SK-N-SH treated with all-trans-retinoic acid at 6 μM for 48 hours (cell line): ENCODE results near the gene GRIP1.

Experiments used
- ATAC-seq: fragments of 200-7000 bp; cut with Tn5 transposase; 3 replicates; pipeline ENCODE4 v1.9.1; 2020; ENCODE audit warnings: mild to moderate bottlenecking, moderate library complexity
- ARNTL ChIP-seq: fragments of 450-650 bp; formaldehyde crosslinking; IDR thresholded peaks from 2 replicates; pipeline ENCODE4 v1.5.0; 2020; ENCODE audit warnings: low read depth, mild to moderate bottlenecking, moderate library complexity, borderline replicate concordance
- BACH2 ChIP-seq: fragments of 250-450 bp; sonication (Bioruptor Pico); IDR thresholded peaks from 2 replicates; pipeline ENCODE4 v1.9.0; 2021; ENCODE audit warnings: mild to moderate bottlenecking, borderline replicate concordance
- CSDC2 ChIP-seq: fragments of 250-450 bp; sonication (Bioruptor Pico); IDR thresholded peaks from 2 replicates; pipeline ENCODE4 v1.5.0; 2020; ENCODE audit warnings: mild to moderate bottlenecking, moderate library complexity
- ISL1 ChIP-seq: fragments of 250-450 bp; sonication (Bioruptor Pico); IDR thresholded peaks from 2 replicates; pipeline ENCODE4 v2.1.2; 2022; ENCODE audit warnings: mild to moderate bottlenecking, moderate library complexity
- OSR1 ChIP-seq: fragments of 250-450 bp; sonication (Bioruptor Pico); IDR thresholded peaks from 2 replicates; pipeline ENCODE4 v1.8.0; 2022; ENCODE audit warnings: moderate library complexity, mild to moderate bottlenecking, inconsistent platforms
- RARB ChIP-seq: fragments of 250-450 bp; sonication (Bioruptor Pico); IDR thresholded peaks from 2 replicates; pipeline ENCODE4 v1.8.0; 2021; ENCODE audit warnings: mild to moderate bottlenecking, moderate library complexity
- SNAI2 ChIP-seq: fragments of 250-450 bp; sonication (Bioruptor Pico); IDR thresholded peaks from 2 replicates; pipeline ENCODE4 v1.5.0; 2020; ENCODE audit warnings: mild to moderate bottlenecking, moderate library complexity
- TCF4 ChIP-seq: fragments of 250-450 bp; sonication (Bioruptor Pico); IDR thresholded peaks from 2 replicates; pipeline ENCODE4 v1.8.0; 2021; ENCODE audit warnings: mild to moderate bottlenecking, moderate library complexity, borderline replicate concordance
- TOX ChIP-seq: fragments of 250-450 bp; sonication (Bioruptor Pico); IDR thresholded peaks from 2 replicates; pipeline ENCODE4 v1.8.0; 2021; ENCODE audit warnings: mild to moderate bottlenecking, moderate library complexity, borderline replicate concordance
- ZC3H10 ChIP-seq: fragments of 250-450 bp; sonication (Bioruptor Pico); IDR thresholded peaks from 2 replicates; pipeline ENCODE4 v1.5.1; 2021; ENCODE audit warnings: mild to moderate bottlenecking, moderate library complexity
- ZFP3 ChIP-seq: fragments of 250-450 bp; sonication (Bioruptor Pico); IDR thresholded peaks from 2 replicates; pipeline ENCODE4 v1.5.0; 2020; ENCODE audit warnings: mild to moderate bottlenecking, moderate library complexity
- ZNF565 ChIP-seq: fragments of 450-650 bp; formaldehyde crosslinking; conservative IDR thresholded peaks from 2 replicates; pipeline ENCODE4 v1.5.0; 2020; ENCODE audit warnings: low read depth, mild to moderate bottlenecking, moderate library complexity
- ZNF8 ChIP-seq: fragments of 450-650 bp; formaldehyde crosslinking; IDR thresholded peaks from 2 replicates; pipeline ENCODE4 v1.5.0; 2020; ENCODE audit warnings: mild to moderate bottlenecking, moderate library complexity
- TF ChIP-seq, protein P1 (sequence below): fragments of 250-450 bp; sonication (Bioruptor Pico); IDR thresholded peaks from 2 replicates; pipeline ENCODE4 v1.5.0; 2020; ENCODE audit warnings: mild to moderate bottlenecking, moderate library complexity
- TF ChIP-seq, protein P2 (sequence below): fragments of 250-450 bp; sonication (Bioruptor Pico); IDR thresholded peaks from 2 replicates; pipeline ENCODE4 v1.5.1; 2021; ENCODE audit warnings: mild to moderate bottlenecking, moderate library complexity
- TF ChIP-seq, protein P3 (sequence below): fragments of 250-450 bp; sonication (Bioruptor Pico); IDR thresholded peaks from 2 replicates; pipeline ENCODE4 v1.8.0; 2020; ENCODE audit warnings: mild to moderate bottlenecking, moderate library complexity, borderline replicate concordance

GRIP1 gene

DNA sequence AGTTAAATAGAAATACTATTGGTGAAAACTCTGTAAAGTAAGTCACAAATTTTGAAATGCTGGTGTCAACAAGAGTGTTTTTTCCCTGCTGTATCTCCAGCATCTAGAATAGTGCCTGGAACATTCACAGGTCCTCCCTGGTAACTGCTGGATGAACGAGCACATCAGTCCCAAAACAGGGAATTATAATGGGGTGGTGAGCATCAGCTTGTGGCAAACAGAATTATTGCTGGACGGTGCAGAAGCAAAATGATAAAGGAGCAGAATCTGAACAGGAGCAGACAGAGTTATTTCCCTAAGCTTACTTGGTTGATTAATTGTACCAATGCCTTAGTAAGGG lies 129.9 kb downstream of the GRIP1 start (continued):
- TF ChIP-seq, protein P1, sequence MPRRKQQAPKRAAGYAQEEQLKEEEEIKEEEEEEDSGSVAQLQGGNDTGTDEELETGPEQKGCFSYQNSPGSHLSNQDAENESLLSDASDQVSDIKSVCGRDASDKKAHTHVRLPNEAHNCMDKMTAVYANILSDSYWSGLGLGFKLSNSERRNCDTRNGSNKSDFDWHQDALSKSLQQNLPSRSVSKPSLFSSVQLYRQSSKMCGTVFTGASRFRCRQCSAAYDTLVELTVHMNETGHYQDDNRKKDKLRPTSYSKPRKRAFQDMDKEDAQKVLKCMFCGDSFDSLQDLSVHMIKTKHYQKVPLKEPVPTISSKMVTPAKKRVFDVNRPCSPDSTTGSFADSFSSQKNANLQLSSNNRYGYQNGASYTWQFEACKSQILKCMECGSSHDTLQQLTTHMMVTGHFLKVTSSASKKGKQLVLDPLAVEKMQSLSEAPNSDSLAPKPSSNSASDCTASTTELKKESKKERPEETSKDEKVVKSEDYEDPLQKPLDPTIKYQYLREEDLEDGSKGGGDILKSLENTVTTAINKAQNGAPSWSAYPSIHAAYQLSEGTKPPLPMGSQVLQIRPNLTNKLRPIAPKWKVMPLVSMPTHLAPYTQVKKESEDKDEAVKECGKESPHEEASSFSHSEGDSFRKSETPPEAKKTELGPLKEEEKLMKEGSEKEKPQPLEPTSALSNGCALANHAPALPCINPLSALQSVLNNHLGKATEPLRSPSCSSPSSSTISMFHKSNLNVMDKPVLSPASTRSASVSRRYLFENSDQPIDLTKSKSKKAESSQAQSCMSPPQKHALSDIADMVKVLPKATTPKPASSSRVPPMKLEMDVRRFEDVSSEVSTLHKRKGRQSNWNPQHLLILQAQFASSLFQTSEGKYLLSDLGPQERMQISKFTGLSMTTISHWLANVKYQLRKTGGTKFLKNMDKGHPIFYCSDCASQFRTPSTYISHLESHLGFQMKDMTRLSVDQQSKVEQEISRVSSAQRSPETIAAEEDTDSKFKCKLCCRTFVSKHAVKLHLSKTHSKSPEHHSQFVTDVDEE (CRISPR knock-in tag) = no peak

DNA sequence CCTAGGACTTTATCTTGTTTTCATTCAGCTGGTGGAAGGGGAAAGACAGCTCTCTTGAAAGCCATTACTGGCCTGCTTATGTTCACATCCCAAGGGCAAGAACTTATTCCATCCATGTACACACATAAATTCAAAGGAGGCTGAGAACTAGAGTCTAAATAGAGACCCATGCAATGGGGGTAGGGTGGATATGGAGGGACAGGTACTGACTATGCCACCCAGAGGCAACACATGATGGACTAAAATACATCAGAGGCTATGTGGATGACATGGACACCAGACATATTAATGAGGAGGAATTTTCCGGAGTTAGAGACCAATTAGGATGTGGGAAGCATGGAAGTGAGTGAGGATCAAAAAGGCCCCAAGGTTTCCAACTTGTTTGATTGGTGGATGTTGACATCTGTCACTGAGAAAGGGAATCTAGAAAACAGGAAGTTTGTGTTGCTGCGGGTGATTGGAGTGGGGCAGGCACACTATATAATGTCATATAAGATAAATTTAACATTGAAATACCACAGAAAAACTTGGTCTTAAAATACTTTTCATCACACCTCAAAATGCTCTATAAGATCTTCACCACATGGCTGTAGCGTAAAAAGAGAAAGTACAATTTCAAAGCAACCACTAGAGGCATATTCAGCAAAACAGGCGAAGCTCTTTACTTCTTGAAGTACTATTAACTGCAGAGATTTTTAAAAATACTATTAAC lies 130.4 kb downstream of the GRIP1 start:
- ATAC-seq = peak; percentile 68
- no peak for TF ChIP-seq RARB
- TF ChIP-seq, protein P1 (CRISPR knock-in tag) = no peak
- no peak for TF ChIP-seq SNAI2
- no peak for TF ChIP-seq TOX (CRISPR knock-in tag)
- no peak for TF ChIP-seq BACH2
- TF ChIP-seq TCF4 (CRISPR knock-in tag) = no peak

DNA sequence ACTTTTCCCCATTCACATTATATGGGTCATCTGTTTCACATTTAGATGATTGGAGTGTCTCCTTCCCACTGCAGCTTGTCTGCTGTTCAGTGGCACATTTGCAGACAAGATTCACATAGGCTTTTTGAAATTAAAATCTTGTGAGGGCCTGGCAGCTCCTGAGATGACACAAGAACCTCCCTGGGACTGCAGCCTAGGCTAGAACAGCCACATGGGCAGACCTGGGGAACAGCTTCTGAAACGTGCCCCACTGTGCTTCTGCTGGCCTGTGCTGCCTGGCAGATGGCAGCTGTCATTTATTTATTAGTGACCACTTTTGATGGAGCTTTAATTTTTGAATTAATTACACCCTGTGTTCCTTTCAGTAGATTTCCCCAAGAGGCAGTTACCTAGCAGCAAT lies 137.4 kb downstream of the GRIP1 start:
- TF ChIP-seq ISL1 (CRISPR knock-in tag) = no peak
- TF ChIP-seq, protein P2, sequence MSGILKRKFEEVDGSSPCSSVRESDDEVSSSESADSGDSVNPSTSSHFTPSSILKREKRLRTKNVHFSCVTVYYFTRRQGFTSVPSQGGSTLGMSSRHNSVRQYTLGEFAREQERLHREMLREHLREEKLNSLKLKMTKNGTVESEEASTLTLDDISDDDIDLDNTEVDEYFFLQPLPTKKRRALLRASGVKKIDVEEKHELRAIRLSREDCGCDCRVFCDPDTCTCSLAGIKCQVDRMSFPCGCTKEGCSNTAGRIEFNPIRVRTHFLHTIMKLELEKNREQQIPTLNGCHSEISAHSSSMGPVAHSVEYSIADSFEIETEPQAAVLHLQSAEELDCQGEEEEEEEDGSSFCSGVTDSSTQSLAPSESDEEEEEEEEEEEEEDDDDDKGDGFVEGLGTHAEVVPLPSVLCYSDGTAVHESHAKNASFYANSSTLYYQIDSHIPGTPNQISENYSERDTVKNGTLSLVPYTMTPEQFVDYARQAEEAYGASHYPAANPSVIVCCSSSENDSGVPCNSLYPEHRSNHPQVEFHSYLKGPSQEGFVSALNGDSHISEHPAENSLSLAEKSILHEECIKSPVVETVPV (CRISPR knock-in tag) = no peak
- TF ChIP-seq, protein P3, sequence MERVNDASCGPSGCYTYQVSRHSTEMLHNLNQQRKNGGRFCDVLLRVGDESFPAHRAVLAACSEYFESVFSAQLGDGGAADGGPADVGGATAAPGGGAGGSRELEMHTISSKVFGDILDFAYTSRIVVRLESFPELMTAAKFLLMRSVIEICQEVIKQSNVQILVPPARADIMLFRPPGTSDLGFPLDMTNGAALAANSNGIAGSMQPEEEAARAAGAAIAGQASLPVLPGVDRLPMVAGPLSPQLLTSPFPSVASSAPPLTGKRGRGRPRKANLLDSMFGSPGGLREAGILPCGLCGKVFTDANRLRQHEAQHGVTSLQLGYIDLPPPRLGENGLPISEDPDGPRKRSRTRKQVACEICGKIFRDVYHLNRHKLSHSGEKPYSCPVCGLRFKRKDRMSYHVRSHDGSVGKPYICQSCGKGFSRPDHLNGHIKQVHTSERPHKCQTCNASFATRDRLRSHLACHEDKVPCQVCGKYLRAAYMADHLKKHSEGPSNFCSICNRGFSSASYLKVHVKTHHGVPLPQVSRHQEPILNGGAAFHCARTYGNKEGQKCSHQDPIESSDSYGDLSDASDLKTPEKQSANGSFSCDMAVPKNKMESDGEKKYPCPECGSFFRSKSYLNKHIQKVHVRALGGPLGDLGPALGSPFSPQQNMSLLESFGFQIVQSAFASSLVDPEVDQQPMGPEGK (CRISPR knock-in tag) = no peak
- TF ChIP-seq ZC3H10 (CRISPR knock-in tag) = no peak
- TF ChIP-seq ZNF565 = no peak
- TF ChIP-seq TCF4 (CRISPR knock-in tag) = no peak
- TF ChIP-seq ARNTL (CRISPR knock-in tag) = no peak
- no peak for TF ChIP-seq SNAI2
- TF ChIP-seq, protein P1 (CRISPR knock-in tag) = no peak
- TF ChIP-seq ZNF8 (CRISPR knock-in tag) = no peak
- TF ChIP-seq ZFP3 = no peak
- no peak for TF ChIP-seq TOX (CRISPR knock-in tag)
- TF ChIP-seq OSR1 (CRISPR knock-in tag) = no peak
- no peak for TF ChIP-seq CSDC2 (CRISPR knock-in tag)
- no peak for ATAC-seq
